Adrenal gland (tissue), 12 donors: ENCODE measurements around the gene THSD4. TPM values are rescaled to one million over a fixed set of nuclear protein-coding genes. Genes with fewer than 3 reads are reported as not detected.

ENCODE experiments used
- DNase-seq, 7 donors: peaks; one replicate each; pipeline ENCODE4 v3.0.0-alpha.2; 2019 to 2020
- H3K27ac ChIP-seq, 5 donors: fragments of 200-600 bp; sonication (generic) in 4 of 5; 1 replicate in 3 of 5; 2 replicates in 2 of 5; pipeline versions ENCODE4 v1.5.1 to v1.8.0; 2016 to 2020; ENCODE audit warnings: mild to moderate bottlenecking in 1 of 5
- H3K27me3 ChIP-seq: fragments of 200-600 bp; 2 replicates; pipeline ENCODE4 v1.8.0; 2021
- H3K36me3 ChIP-seq, 2 donors: fragments of 200-600 bp; replicated peaks in 1 of 2; 1 replicate in 1 of 2; 2 replicates in 1 of 2; pipeline versions ENCODE4 v1.5.1 to v1.8.0; 2018 to 2022
- H3K4me1 ChIP-seq, 2 donors: fragments of 200-600 bp; replicated peaks in 1 of 2; 1 replicate in 1 of 2; 2 replicates in 1 of 2; pipeline versions ENCODE4 v1.5.1 to v1.8.0; 2018 to 2021
- H3K4me3 ChIP-seq, 4 donors: fragments of 200-600 bp; sonication (generic) in 3 of 4; one replicate each; pipeline ENCODE4 v1.5.1; 2016 to 2018
- H3K9me3 ChIP-seq, 3 donors: fragments of 200-600 bp; sonication (generic) in 1 of 3; replicated peaks in 1 of 3; 1 replicate in 2 of 3; 2 replicates in 1 of 3; pipeline versions ENCODE4 v1.5.1 to v1.8.0; 2016 to 2021
- CTCF ChIP-seq, 6 experiments: fragments of 450-650 bp in 4 of 6; fragments of 200-600 bp in 2 of 6; sonication (generic) in 1 of 6; IDR thresholded peaks; 1 replicate in 5 of 6; 2 replicates in 1 of 6; pipeline versions ENCODE4 v1.5.1 to v1.8.0; 2016 to 2021; ENCODE audit warnings: antibody characterized with exemption in 6 of 6, mild to moderate bottlenecking in 2 of 6, moderate library complexity in 1 of 6
- POLR2A ChIP-seq, 2 donors: fragments of 450-650 bp; IDR thresholded peaks; one replicate each; pipeline ENCODE4 v1.6.1; 2017; ENCODE audit warnings: antibody characterized with exemption in 2 of 2, mild to moderate bottlenecking in 2 of 2, moderate library complexity in 1 of 2
- WGBS, 4 donors: extraction: QIAGEN DNeasy Blood & Tissue Kit in 2 of 4; methylation state at CpG; one replicate each; pipeline versions ENCODE4 v1.1.5 to v1.1.7; 2013 to 2017; 5-methylcytosine and 5-hydroxymethylcytosine counted together
- intact Hi-C, 2 donors: fragments of 100-400 bp; cut with DNase I; formaldehyde crosslinking; loops; one replicate each; pipeline versions ENCODE4 v1.14.1 to v1.15.0; 2022 to 2023
- polyA plus RNA-seq, 3 donors: library from polyadenylated mRNA; stranded (reverse); fragments of 200-250 nt in 2 of 3; fragments of 350-450 nt in 1 of 3; fragmentation: Illumina TruSeq in 1 of 3; extraction: RNeasy Lipid Tissue Mini Kit (QIAGEN cat#74804) in 1 of 3; gene quantifications; one replicate each; pipeline ENCODE4 v1.2.3, GENCODE V29; 2013 to 2014
- total RNA-seq, 9 donors: library from RNA; depleted of rRNA in 4 of 9; stranded (reverse); fragments of >200 nt in 4 of 9; fragments of 120-200 nt in 1 of 9; fragmentation: NEBNext Ultra II Directional in 1 of 9; extraction: Animal tissue kit (Norgen Biotek cat#: 25700) in 1 of 9; gene quantifications; one replicate each; pipeline versions ENCODE4 v1.1.0 to v1.2.4, GENCODE V29; 2013 to 2023
- donor health status: healthy with polysubstance abuse.
- donor health status: Bipolar disorder and iron deficiency.
- donor health status: DM: yes; HTN: yes; CAD: no.
- donor health status: DM: no; HTN: no; CAD: no.
- donor health status: DM: no; HTN: no; CAD: no.
- donor health status: DM: yes; HTN: yes; CAD: no.

THSD4 gene
- total and polyA plus RNA-seq, 12 donors = 5.3 to 53.2 (median 23.2) TPM

- intact Hi-C loops = no loop called here
- WGBS, 4 donors = 60 to 78% (median 63%) methylated on average over 5 of the region's 5 CpGs
- no peaks in the 10 kb centered on the region for H3K27me3 ChIP-seq
- H3K36me3 ChIP-seq = no peaks in the 10 kb centered on the region
- peaks cover 21 to 24% of the 10 kb centered on the region in 2 donors for H3K4me1 ChIP-seq
- peak overlapping the region in 2 of 5 donors; percentile 15 to 65 for H3K27ac ChIP-seq
- TF ChIP-seq POLR2A (IDR thresholded peaks at IDR 0.05) = no peak
- TF ChIP-seq CTCF (IDR thresholded peaks at IDR 0.05) = no peak
- H3K9me3 ChIP-seq = no peaks in the 10 kb centered on the region
- no peak overlapping the region for H3K4me3 ChIP-seq
- DNase-seq = no peak
These were observed 564.6 kb downstream of the THSD4 start for GRCh38 chr15:71679793-71680353.

- Histone ChIP-seq H3K4me1 (peaks cover 17 to 22% of the 10 kb centered on the region in 2 donors), H3K27ac (no peak overlapping the region), H3K27me3 (no peaks in the 10 kb centered on the region), H3K4me3 (no peak overlapping the region), H3K9me3 (no peaks in the 10 kb centered on the region), H3K36me3 (no peaks in the 10 kb centered on the region)
- WGBS, 4 donors = 91 to 95% (median 94%) methylated on average over 3 of the region's 3 CpGs
- intact Hi-C loops = no loop called here
- DNase-seq = no peak
- TF ChIP-seq POLR2A (IDR thresholded peaks at IDR 0.05) (no peak), CTCF (IDR thresholded peaks at IDR 0.05) (no peak)
These were observed 566.7 kb downstream of the THSD4 start for GRCh38 chr15:71682001-71682400.

- TF ChIP-seq POLR2A (IDR thresholded peaks at IDR 0.05) = no peak
- TF ChIP-seq CTCF (IDR thresholded peaks at IDR 0.05) = no peak
- Histone ChIP-seq H3K4me1 (peaks cover 8 to 13% of the 10 kb centered on the region in 2 donors), H3K27ac (no peak overlapping the region), H3K9me3 (no peaks in the 10 kb centered on the region), H3K4me3 (no peak overlapping the region), H3K36me3 (no peaks in the 10 kb centered on the region), H3K27me3 (no peaks in the 10 kb centered on the region)
- 81 to 88% (median 81%) methylated on average over 9 of the region's 9 CpGs for WGBS, 4 donors
- intact Hi-C loops = no loop called here
- DNase-seq = no peak
These were observed 568.4 kb downstream of the THSD4 start for GRCh38 chr15:71683411-71684274.

- Histone ChIP-seq H3K9me3 (no peaks in the 10 kb centered on the region), H3K36me3 (no peaks in the 10 kb centered on the region), H3K27me3 (no peaks in the 10 kb centered on the region), H3K4me3 (no peak overlapping the region), H3K4me1 (no peaks in the 10 kb centered on the region), H3K27ac (no peak overlapping the region)
- DNase-seq = no peak
- intact Hi-C loops = no loop called here
- TF ChIP-seq POLR2A (IDR thresholded peaks at IDR 0.05) (no peak), CTCF (IDR thresholded peaks at IDR 0.05) (no peak)
These were observed 570.2 kb downstream of the THSD4 start for GRCh38 chr15:71685420-71685993.
